Measurements from ENCODE around the gene PKHD1. TPM values are rescaled to one million over a fixed set of nuclear protein-coding genes. Genes with fewer than 3 reads are reported as not detected.
A peak's percentile ranks its signal among the peaks of the same experiment; 100 is the strongest.

The PKHD1 gene
- total and polyA plus RNA-seq, 2 of the 13 experiments (the other 11 are each of a cell fraction or from before 2014, with no cell fraction given), result 0.01 to 0.13 TPM

- peak; percentile 25; the same call in 1 of the 3 replicates for ATAC-seq
Observed at GRCh38 chr6:51619042-51619799, 468.2 kb downstream of the PKHD1 start.

More at GRCh38 chr6:51619042-51619799, 468.2 kb downstream of the PKHD1 start:
- 53% methylated on average over 6 of the region's 6 CpGs for WGBS (ENCODE audit: low lambda C conversion rate)
- intact Hi-C loops (cut with micrococcal nuclease; ENCODE audit: unreplicated experiment) (no loop called here), in situ Hi-C loops (cut with HindIII; ENCODE audit: extremely low pct_ligation_motif_present, low pct_unique_long_range_greater_than_20kb) (no loop called here)
- Histone ChIP-seq H3K4me1 (ENCODE audit: insufficient read depth, low read length) (peaks cover 8% of the 10 kb centered on the region), H3K36me3 (replicated peaks in 1 of 2; ENCODE audit: control insufficient read depth in 1 of 2, insufficient read depth in 2 of 2, low read length in 2 of 2) (no peaks in the 10 kb centered on the region), H3K27ac (ENCODE audit: extremely low read length, insufficient read depth, low read length) (no peak overlapping the region), H3K9me3 (ENCODE audit: low read length) (no peaks in the 10 kb centered on the region), H3K79me2 (ENCODE audit: insufficient read depth, low read length) (no peaks in the 10 kb centered on the region), H3K4me3 (replicated peaks in 1 of 3; ENCODE audit: insufficient read depth in 1 of 3, low read depth in 2 of 3, low read length in 3 of 3) (no peak overlapping the region), H2AFZ (ENCODE audit: low read length) (no peak overlapping the region), H3K27me3 (ENCODE audit: control insufficient read depth in 1 of 2, insufficient read depth in 2 of 2, low read length in 2 of 2) (no peaks in the 10 kb centered on the region), H3K4me2 (ENCODE audit: low read depth, low read length) (no peak overlapping the region), H3K9ac (ENCODE audit: insufficient read depth, low read depth, low read length) (no peak overlapping the region), H4K20me1 (ENCODE audit: insufficient read depth, low read length) (no peaks in the 10 kb centered on the region)
- TF ChIP-seq MAFK (conservative IDR thresholded peaks at IDR 0.05 in 1 of 2, IDR thresholded peaks at IDR 0.05 in 1 of 2; ENCODE audit: low read length in 2 of 2) (peak; percentile 49 to 86; a peak in 2 of 4 replicates), MAFF (IDR thresholded peaks at IDR 0.05; ENCODE audit: low read depth, low read length) (peak; percentile 77), RFX3 (CRISPR knock-in tag; IDR thresholded peaks at IDR 0.05) (no peak), ATM (IDR thresholded peaks at IDR 0.05; ENCODE audit: borderline replicate concordance) (no peak), PITX1 (CRISPR knock-in tag; IDR thresholded peaks at IDR 0.05) (no peak), GTF3A (CRISPR knock-in tag; conservative IDR thresholded peaks at IDR 0.05) (no peak), ZKSCAN8 (CRISPR knock-in tag; IDR thresholded peaks at IDR 0.05; ENCODE audit: borderline replicate concordance) (no peak), SOX6 (IDR thresholded peaks at IDR 0.05) (no peak), SOX6 (CRISPR knock-in tag; IDR thresholded peaks at IDR 0.05) (no peak)
- TF ChIP-seq, protein P1, sequence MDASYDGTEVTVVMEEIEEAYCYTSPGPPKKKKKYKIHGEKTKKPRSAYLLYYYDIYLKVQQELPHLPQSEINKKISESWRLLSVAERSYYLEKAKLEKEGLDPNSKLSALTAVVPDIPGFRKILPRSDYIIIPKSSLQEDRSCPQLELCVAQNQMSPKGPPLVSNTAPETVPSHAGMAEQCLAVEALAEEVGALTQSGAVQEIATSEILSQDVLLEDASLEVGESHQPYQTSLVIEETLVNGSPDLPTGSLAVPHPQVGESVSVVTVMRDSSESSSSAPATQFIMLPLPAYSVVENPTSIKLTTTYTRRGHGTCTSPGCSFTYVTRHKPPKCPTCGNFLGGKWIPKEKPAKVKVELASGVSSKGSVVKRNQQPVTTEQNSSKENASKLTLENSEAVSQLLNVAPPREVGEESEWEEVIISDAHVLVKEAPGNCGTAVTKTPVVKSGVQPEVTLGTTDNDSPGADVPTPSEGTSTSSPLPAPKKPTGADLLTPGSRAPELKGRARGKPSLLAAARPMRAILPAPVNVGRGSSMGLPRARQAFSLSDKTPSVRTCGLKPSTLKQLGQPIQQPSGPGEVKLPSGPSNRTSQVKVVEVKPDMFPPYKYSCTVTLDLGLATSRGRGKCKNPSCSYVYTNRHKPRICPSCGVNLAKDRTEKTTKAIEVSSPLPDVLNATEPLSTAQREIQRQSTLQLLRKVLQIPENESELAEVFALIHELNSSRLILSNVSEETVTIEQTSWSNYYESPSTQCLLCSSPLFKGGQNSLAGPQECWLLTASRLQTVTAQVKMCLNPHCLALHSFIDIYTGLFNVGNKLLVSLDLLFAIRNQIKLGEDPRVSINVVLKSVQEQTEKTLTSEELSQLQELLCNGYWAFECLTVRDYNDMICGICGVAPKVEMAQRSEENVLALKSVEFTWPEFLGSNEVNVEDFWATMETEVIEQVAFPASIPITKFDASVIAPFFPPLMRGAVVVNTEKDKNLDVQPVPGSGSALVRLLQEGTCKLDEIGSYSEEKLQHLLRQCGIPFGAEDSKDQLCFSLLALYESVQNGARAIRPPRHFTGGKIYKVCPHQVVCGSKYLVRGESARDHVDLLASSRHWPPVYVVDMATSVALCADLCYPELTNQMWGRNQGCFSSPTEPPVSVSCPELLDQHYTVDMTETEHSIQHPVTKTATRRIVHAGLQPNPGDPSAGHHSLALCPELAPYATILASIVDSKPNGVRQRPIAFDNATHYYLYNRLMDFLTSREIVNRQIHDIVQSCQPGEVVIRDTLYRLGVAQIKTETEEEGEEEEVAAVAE (CRISPR knock-in tag; IDR thresholded peaks at IDR 0.05; ENCODE audit: borderline replicate concordance), result no peak
- DNase-seq (ENCODE audit: low spot score) (no peak), FAIRE-seq (no peak)
- POLR2A ChIA-PET, result no interaction called here
- CTCF ChIA-PET (ENCODE audit: low intra/inter-chr PET ratio, low total read pairs), result no interaction called here
- no TSS peak for BruUV-seq (replicated peaks)

All from HepG2 (cell line).